Activated naive CD4-positive, alpha-beta T cell treated with anti-CD3 and anti-CD28 coated beads, Interleukin-2, amount 10 ng/mL, durations not matched to agents 7 days and 5 days (primary cell): ENCODE results near the gene LUZP1.
"Not testable (repeated sequence)": the region's sequence is repeated elsewhere in the genome, so short reads cannot be mapped to it uniquely, and the experiment has no call there.

Source experiments
- CTCF ChIA-PET: fragments of 350-600 bp; sonication (Branson Sonifier 250); formaldehyde crosslinking; loops from one replicate; lab custom pipeline; 2021; ENCODE audit warnings: antibody characterized with exemption; lab: Charles Lee
- DNase-seq: peaks from one replicate; pipeline ENCODE4 v3.0.0-alpha.2; 2020
- H3K27ac Mint-ChIP-seq: one replicate; pipeline ENCODE4 v1.8.0; 2021; ENCODE audit warnings: mild to moderate bottlenecking, moderate library complexity, mixed read lengths
- H3K27me3 Mint-ChIP-seq: one replicate; pipeline ENCODE4 v1.8.0; 2021; ENCODE audit warnings: mild to moderate bottlenecking, mixed read lengths
- H3K36me3 Mint-ChIP-seq: one replicate; pipeline ENCODE4 v1.8.0; 2021; ENCODE audit warnings: mixed read lengths
- H3K4me1 Mint-ChIP-seq: one replicate; pipeline ENCODE4 v1.8.0; 2021; ENCODE audit warnings: mixed read lengths
- H3K4me3 Mint-ChIP-seq: one replicate; pipeline ENCODE4 v1.8.0; 2021; ENCODE audit warnings: mild to moderate bottlenecking, moderate library complexity, mixed read lengths
- H3K9me3 Mint-ChIP-seq: one replicate; pipeline ENCODE4 v1.8.0; 2021; ENCODE audit warnings: mixed read lengths

Gene LUZP1

DNA sequence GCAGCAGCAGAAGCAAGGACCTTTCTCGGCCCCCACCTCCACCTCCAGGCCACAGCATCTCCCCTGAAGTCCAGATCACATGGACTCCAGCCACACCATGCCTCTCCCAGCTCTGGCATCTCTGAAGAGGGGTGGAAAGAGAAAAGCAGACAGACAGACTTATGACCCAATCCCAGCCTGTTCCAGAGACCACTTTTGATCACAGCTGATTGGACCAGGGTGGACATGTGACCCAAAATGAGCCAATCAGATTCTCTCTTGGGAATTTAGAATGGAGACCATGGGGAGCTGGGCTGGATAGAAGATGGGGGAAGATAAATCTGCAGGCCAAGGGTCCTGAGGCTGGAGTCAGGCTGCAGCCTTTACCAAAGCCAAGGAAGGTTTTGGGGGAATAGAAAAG, 32.2 kb upstream of the LUZP1 start:
- Mint-ChIP-seq H3K4me3 (no peak overlapping the region), H3K4me1 (no peaks in the 10 kb centered on the region), H3K27ac (no peak overlapping the region), H3K36me3 (no peaks in the 10 kb centered on the region), H3K9me3 (no peaks in the 10 kb centered on the region), H3K27me3 (peaks cover 35% of the 10 kb centered on the region)
- no peak for DNase-seq
- CTCF ChIA-PET, result no interaction called here

DNA sequence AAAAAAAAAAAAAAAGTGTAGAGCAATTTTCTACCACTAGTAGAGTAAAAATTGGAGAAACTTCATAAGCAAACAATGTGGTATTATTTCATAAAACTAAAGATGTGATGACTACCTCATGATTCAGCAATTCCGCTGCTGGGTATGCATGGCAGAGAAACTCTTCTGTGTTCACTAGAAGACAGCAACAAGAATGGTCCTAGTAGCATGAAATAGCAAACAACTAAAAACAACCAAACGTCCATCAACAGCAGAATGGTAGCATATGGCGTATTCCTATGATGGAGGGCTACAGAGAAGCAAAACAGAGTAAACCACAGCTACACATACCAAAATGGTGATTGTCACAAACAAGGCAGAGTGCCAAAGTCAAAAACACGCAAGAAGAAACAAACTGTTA, 29.7 kb upstream of the LUZP1 start:
- Mint-ChIP-seq H3K27me3 (peaks cover 33% of the 10 kb centered on the region), H3K27ac (no peak overlapping the region), H3K4me1 (no peaks in the 10 kb centered on the region), H3K4me3 (no peak overlapping the region), H3K9me3 (no peaks in the 10 kb centered on the region), H3K36me3 (no peaks in the 10 kb centered on the region)
- DNase-seq, result no peak
- CTCF ChIA-PET, result interaction anchor here (1.3 to 4.8 kb wide), 2 partner anchors 14 to 19 kb away, joined by 3 to 30 read pairs; no protein-coding TSS in a partner anchor

DNA sequence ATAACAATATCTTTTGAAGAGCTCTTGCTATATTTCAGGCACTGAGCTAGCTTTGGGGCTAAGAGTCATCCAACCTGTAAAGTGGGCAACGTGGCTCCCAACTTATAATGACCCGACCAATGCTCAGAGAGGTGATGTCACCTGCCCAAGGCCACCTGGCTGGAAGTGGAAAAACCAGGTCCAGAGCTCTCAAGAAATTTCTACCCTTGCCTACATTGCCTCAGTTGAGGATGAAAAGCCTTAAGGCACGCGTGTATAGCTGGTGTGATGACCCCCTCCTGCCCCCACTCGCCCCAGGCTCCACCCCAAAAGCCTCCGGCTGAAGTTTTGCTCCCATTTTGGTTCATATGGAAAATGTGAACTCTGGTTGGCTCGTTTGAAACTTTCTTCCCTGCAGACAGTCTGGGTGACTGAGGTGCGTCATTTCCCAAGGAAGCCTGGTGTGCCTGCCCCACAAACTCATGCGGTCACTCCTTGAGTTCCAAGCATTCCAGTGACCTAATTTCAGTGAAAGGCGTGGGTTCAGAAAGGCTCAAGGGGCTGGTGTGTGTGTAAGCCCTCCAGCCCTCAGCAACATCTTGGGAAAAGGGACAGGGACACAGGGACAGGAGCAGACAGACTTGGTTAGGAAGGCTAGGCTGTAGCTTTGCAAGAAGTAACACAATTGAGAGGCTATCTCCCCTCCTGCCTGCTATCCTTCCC, 28.1 kb upstream of the LUZP1 start:
- H3K36me3 Mint-ChIP-seq, result no peaks in the 10 kb centered on the region
- no peaks in the 10 kb centered on the region for H3K9me3 Mint-ChIP-seq
- peaks cover 33% of the 10 kb centered on the region for H3K27me3 Mint-ChIP-seq
- DNase-seq, result no peak
- H3K4me3 Mint-ChIP-seq, result no peak overlapping the region
- H3K27ac Mint-ChIP-seq, result no peak overlapping the region
- CTCF ChIA-PET, result interaction anchor here (0.6 to 4.8 kb wide), 3 partner anchors 12 to 232 kb away, joined by 3 to 30 read pairs (median 5); no protein-coding TSS in a partner anchor
- H3K4me1 Mint-ChIP-seq, result no peaks in the 10 kb centered on the region

DNA sequence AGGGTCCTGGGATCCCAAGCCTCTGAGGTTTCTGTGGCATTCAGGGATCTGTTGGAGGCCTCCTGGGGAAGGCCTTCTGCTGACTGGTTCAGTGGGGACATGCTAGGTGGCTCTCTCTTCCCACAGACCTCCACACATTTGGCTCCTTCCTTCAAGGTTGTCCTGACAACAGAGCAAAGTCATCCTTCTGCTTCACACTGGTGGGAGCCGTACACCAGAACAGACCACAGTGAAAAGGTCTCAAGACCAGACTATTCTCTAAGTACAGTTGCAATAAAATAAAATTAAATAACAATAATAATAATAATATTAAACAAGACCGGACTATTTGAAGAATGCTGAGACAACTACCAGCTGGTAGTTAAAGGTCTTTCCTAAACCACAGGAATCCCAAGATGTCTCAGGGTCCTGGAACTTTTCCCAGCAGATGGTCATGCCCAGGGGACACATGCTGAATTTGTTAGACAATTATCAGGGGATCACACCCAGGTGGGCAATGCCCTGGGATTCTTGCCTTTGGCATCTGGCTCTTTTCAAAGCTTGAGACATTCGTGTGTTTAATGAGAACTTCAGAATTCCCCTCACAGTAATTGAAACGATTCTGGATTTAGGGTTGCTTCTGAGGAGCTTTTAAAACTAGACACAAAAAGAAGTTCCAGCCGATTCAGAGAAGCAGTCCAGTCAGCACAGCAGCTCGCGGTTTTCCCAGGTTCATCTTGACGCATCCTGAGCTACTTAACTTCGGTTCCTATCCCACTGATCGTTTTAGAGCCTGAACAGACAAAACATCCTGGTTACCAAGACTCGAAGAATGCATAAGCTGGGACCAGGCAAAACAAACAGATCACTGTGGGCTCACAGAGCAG, 25.7 kb upstream of the LUZP1 start:
- H3K27me3 Mint-ChIP-seq, result peaks cover 33% of the 10 kb centered on the region
- H3K36me3 Mint-ChIP-seq, result no peaks in the 10 kb centered on the region
- no peak overlapping the region for H3K27ac Mint-ChIP-seq
- no peak for DNase-seq
- no peaks in the 10 kb centered on the region for H3K9me3 Mint-ChIP-seq
- H3K4me3 Mint-ChIP-seq, result no peak overlapping the region
- CTCF ChIA-PET, result interaction anchor here (1.4 to 4.8 kb wide), 2 partner anchors 10 to 95 kb away, joined by 4 to 30 read pairs; no protein-coding TSS in a partner anchor
- no peaks in the 10 kb centered on the region for H3K4me1 Mint-ChIP-seq

DNA sequence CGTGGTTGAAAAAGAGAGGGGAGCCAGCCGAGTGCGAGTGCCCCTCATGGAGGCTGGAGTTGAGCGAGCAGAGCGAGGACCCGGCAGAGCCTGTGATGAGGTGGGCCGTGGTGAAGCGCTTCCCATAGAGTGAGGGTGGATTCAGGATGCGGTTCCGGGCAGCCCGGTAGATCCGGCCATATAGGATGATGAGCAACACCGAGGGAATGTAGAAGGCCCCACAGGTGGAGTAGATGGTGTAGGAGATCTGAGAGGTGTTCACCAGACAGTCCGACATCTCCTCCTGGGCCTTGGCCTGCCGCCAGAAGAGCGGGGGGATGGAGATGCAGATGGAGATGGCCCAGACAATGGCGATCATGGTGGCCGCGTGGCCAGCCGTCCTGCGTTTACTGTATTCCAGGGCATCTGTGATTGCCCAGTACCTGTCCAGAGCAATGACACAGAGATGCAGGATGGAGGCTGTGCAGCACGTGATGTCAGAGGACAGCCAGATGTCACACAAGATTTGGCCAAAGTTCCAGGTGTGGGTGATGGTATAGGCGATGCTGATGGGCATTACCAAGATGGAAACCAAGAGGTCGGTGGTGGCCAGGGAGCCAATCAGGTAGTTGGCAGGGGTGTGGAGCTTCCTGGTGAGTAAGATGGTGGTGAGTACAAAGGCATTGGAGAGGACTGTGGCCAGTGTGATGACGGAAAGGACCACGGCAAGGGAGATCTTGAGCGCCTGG, 24.9 kb upstream of the LUZP1 start:
- no peak overlapping the region for H3K4me3 Mint-ChIP-seq
- no peaks in the 10 kb centered on the region for H3K9me3 Mint-ChIP-seq
- H3K4me1 Mint-ChIP-seq, result no peaks in the 10 kb centered on the region
- CTCF ChIA-PET, result interaction anchor here (0.6 kb wide), 1 partner anchor 211 kb away, joined by 3 read pairs; no protein-coding TSS in a partner anchor
- no peaks in the 10 kb centered on the region for H3K36me3 Mint-ChIP-seq
- DNase-seq, result no peak
- peaks cover 34% of the 10 kb centered on the region for H3K27me3 Mint-ChIP-seq
- H3K27ac Mint-ChIP-seq, result no peak overlapping the region

DNA sequence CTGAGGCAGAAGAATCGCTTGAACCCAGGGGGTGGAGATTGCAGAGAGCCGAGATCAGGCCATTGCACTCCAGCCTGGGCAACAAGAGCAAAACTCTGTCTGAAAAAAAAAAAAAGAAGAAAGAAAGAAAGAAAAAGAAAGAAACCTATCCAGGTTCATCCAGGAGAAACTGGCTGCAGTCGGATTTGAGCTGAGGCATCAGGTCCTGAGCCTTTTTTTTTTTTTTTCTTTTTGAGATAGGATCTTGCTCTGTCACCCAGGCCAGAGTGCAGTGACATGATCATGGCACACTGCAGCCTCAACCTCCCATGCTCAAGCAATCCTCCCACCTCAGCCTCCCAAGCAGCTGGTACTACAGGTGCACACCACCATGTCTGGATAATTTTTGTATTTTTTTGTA, 22.5 kb upstream of the LUZP1 start:
- H3K27me3 Mint-ChIP-seq, result peaks cover 29% of the 10 kb centered on the region
- H3K4me1 Mint-ChIP-seq, result no peaks in the 10 kb centered on the region
- H3K4me3 Mint-ChIP-seq, result no peak overlapping the region
- H3K9me3 Mint-ChIP-seq, result no peaks in the 10 kb centered on the region
- CTCF ChIA-PET, result interaction anchor here (0.6 kb wide), 2 partner anchors 92 to 96 kb away, joined by 3 read pairs; no protein-coding TSS in a partner anchor
- H3K27ac Mint-ChIP-seq, result no peak overlapping the region
- H3K36me3 Mint-ChIP-seq, result no peaks in the 10 kb centered on the region
- no peak for DNase-seq

DNA sequence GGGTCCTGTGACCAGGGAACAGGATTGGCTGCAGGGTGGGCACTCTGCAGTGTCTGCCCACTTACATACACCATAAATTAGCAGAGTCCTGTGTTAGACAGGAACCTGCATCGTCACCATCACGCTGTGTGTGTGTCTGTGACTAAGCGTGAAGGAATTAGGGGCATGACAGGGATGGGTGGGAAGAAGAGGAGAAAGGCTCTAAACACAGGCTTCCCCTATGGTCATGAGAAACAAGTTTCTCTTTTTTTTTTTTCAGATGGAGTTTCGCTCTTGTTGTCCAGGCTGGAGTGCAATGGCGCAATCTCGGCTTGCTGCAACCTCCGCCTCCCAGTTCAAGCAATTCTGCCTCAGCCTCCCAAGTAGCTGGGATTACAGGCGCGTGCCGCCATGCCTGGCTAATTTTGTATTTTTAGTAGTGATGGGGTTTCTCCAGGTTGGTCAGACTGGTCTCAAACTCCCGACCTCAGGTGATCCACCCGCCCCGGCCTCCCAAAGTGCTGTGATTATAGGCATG, 20.3 kb upstream of the LUZP1 start:
- not testable (repeated sequence) for H3K4me3 Mint-ChIP-seq, H3K4me1 Mint-ChIP-seq, H3K9me3 Mint-ChIP-seq, H3K36me3 Mint-ChIP-seq, DNase-seq, H3K27ac Mint-ChIP-seq
- CTCF ChIA-PET, result interaction anchor here (13.6 kb wide), 1 partner anchor 91 kb away, joined by 438 read pairs; no protein-coding TSS in a partner anchor
- H3K27me3 Mint-ChIP-seq, result peaks cover 36% of the 10 kb centered on the region

DNA sequence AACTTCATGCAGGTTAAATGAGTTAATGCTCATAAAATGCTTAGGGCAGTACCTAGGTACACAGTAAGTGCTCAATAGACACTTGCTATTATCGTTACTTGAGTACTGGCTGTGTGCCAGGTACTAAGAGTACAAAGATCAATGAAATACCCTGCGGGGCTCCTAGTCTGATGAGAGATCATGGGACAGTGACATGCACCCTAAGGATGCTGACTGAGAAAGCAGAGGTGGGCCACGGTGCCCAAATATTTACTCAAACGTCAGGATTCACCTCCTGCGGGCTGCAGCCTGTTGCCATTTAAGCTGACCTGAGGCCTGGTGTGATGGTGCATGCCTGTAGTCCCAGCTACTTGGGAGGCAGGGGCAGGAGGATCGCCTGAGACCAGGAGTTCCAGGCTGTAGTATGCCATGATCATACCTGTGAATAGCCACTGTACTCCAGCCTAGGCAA, 19.8 kb upstream of the LUZP1 start:
- Mint-ChIP-seq H3K36me3 (no peaks in the 10 kb centered on the region), H3K4me1 (peaks cover 3% of the 10 kb centered on the region), H3K4me3 (no peak overlapping the region), H3K27me3 (peaks cover 36% of the 10 kb centered on the region), H3K27ac (no peak overlapping the region), H3K9me3 (no peaks in the 10 kb centered on the region)
- CTCF ChIA-PET, result interaction anchor here (1.4 to 13.6 kb wide), 2 partner anchors 91 to 213 kb away, joined by 4 to 438 read pairs; no protein-coding TSS in a partner anchor
- DNase-seq, result no peak

DNA sequence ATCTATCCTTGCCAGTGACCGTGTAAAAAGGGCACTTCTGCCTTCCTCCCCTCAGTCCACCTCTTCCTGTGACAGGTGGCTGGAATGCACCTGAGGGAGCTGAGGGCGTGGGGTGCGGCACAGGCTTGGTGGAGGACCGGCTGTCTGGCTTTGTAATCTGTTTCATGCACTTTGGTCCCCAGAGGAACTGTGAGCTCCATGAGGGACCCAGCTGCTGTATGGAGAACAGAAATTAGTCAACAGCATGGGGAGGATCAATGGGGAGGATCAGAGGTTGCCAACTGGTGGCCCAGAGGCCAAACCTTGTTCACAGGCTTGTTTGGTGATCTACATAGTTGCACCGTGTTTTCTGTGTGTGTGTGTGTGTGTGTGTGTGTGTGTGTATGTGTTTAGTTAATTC, 19.0 kb upstream of the LUZP1 start:
- no peak overlapping the region for H3K4me3 Mint-ChIP-seq
- no peak overlapping the region for H3K27ac Mint-ChIP-seq
- no peaks in the 10 kb centered on the region for H3K36me3 Mint-ChIP-seq
- DNase-seq, result no peak
- H3K4me1 Mint-ChIP-seq, result peaks cover 3% of the 10 kb centered on the region
- H3K27me3 Mint-ChIP-seq, result peaks cover 39% of the 10 kb centered on the region
- H3K9me3 Mint-ChIP-seq, result no peaks in the 10 kb centered on the region
- CTCF ChIA-PET, result interaction anchor here (1.4 to 13.6 kb wide), 2 partner anchors 90 to 212 kb away, joined by 4 to 438 read pairs; no protein-coding TSS in a partner anchor

DNA sequence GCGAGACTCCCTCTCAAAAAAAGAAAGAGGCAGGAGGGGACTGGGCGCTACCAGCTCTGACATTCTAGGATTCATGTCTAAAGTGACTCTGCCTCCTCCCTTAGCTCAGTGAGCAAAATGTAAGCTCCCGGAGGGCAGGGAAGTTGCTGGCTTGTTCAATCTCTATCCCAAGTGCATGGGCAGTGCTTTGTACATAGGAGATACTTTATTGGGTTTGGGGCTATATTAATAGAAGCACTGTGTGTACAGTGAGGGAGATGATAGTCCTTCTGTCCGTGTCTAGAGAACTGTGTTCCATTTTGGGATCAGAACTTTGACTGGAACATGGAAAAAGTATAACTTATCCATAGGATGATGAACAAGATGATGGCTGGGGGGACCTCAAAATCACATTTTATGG, 16.7 kb upstream of the LUZP1 start:
- no peak overlapping the region for H3K4me3 Mint-ChIP-seq
- H3K27me3 Mint-ChIP-seq, result peaks cover 44% of the 10 kb centered on the region
- CTCF ChIA-PET, result interaction anchor here (0.7 to 13.6 kb wide), 25 partner anchors 11 to 221 kb away, joined by 3 to 438 read pairs (median 7); partner anchors contain the start of gene LACTBL1

DNA sequence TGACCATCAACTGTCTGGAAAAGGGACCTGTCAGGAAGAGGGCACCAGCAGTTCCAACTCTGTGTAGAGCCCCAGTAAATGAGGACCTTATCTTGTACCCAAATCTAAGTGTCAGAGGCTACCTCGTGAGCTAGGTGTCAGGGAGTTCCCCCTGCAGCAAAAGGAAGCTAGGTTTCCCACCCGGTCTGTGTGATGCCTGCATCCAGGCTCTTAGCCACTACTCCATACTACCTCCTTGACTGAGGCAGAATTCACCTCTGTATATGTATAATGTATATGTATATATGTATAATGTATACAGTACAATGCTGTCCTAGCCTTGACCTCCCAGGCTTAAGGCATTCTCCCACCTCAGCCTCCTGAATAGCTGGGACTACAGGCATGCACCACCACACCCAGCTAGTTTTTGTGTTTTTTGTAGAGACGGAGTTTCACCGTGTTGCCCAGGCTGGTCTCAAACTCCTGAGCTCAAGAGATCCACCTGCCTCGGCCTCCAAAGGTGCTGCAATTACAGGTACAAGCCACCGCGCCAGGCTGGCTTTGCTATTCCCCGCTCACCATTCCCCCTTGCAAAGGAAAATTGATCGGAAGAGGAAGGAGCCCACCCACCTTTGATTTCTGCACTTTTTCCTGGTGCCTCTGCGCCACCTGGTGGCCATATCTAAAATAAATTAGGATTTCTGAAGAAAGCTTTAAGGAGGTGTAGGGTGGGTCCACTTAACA, 15.7 kb upstream of the LUZP1 start:
- Mint-ChIP-seq H3K27ac (no peak overlapping the region), H3K4me3 (peak overlapping the region; percentile 38), H3K27me3 (peaks cover 37% of the 10 kb centered on the region), H3K4me1 (peaks cover 3% of the 10 kb centered on the region), H3K36me3 (no peaks in the 10 kb centered on the region), H3K9me3 (no peaks in the 10 kb centered on the region)
- DNase-seq, result peak; percentile 39
- CTCF ChIA-PET, result interaction anchor here (0.7 to 13.6 kb wide), 38 partner anchors 10 to 220 kb away, joined by 3 to 438 read pairs (median 5); partner anchors contain the start of gene LACTBL1

More for the DNA sequence above, 16.7 kb upstream of the LUZP1 start:
- Mint-ChIP-seq H3K27ac (no peak overlapping the region), H3K36me3 (no peaks in the 10 kb centered on the region), H3K9me3 (no peaks in the 10 kb centered on the region), H3K4me1 (peaks cover 3% of the 10 kb centered on the region)
- no peak for DNase-seq

DNA sequence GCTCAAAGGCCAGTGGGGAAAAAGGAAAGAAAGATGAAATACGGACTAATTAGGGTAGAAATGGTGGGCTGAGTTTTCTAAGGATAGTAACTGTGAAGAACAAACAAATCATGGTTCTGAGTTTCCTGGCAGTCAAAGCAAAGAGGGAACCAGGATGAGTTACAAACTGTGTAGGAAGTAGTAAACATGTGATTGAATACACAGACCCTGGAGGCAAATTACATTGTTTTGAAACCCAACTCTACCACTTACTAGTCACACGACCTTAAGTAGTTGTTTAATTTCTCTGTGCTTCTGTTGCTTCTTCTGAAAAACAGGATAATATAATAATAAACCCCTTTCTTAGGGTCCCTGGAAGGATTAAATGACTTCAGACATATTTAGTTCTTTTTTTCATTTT, 11.2 kb upstream of the LUZP1 start:
- DNase-seq, result no peak
- Mint-ChIP-seq H3K4me1 (peaks cover 16% of the 10 kb centered on the region), H3K27ac (no peak overlapping the region), H3K4me3 (no peak overlapping the region), H3K27me3 (peaks cover 60% of the 10 kb centered on the region), H3K9me3 (no peaks in the 10 kb centered on the region), H3K36me3 (no peaks in the 10 kb centered on the region)
- CTCF ChIA-PET, result interaction anchor here (0.7 to 13.6 kb wide), 3 partner anchors 19 to 82 kb away, joined by 3 to 438 read pairs (median 4); no protein-coding TSS in a partner anchor

DNA sequence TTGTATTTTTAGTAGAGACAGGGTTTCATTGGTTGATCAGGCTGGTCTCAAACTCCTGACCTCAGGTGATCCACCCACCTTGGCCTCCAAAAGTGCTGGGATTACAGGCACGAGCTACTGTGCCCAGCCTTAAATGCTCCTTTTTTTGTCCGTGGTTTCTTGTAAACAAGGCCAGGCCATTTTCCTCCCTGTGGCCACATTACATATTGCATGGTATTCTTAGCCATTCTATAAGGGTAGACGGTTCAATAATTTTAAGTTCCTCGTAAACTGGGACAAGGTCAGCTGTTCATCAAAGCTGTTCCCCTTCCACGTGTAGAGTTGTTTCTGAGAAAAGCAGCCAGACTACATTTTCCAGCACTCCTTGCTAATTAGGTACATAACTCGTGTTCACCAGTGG, 10.3 kb upstream of the LUZP1 start:
- Mint-ChIP-seq H3K4me1 (peaks cover 20% of the 10 kb centered on the region), H3K27me3 (peaks cover 57% of the 10 kb centered on the region), H3K36me3 (no peaks in the 10 kb centered on the region), H3K4me3 (no peak overlapping the region), H3K9me3 (peaks cover 2% of the 10 kb centered on the region), H3K27ac (no peak overlapping the region)
- no peak for DNase-seq
- CTCF ChIA-PET, result interaction anchor here (0.7 to 13.6 kb wide), 3 partner anchors 20 to 81 kb away, joined by 3 to 438 read pairs (median 4); no protein-coding TSS in a partner anchor
